CMK (cell line): Measurements from ENCODE around the gene SNRPA.
"Not testable (repeated sequence)": the region's sequence is repeated elsewhere in the genome, so short reads cannot be mapped to it uniquely, and the experiment has no call there.

Experiments
- DNase-seq: peaks from one replicate; pipeline ENCODE4 v3.0.0-alpha.2; 2010; ENCODE audit warnings: low read depth

The SNRPA gene

GRCh38 chr19:40721936-40722661, 28.9 kb upstream of the SNRPA start:
- no peak for DNase-seq

- no peak for DNase-seq
Observed at GRCh38 chr19:40723661-40724254, 27.2 kb upstream of the SNRPA start.

- no peak for DNase-seq
Observed at GRCh38 chr19:40724315-40724714, 26.7 kb upstream of the SNRPA start.

GRCh38 chr19:40724855-40725254, 26.1 kb upstream of the SNRPA start:
- no peak for DNase-seq

GRCh38 chr19:40726279-40726678, 24.7 kb upstream of the SNRPA start:
- DNase-seq, result no peak

- not testable (repeated sequence) for DNase-seq
Observed at GRCh38 chr19:40730065-40730464, 20.9 kb upstream of the SNRPA start.

GRCh38 chr19:40732304-40732703, 18.7 kb upstream of the SNRPA start:
- DNase-seq, result not testable (repeated sequence)

- DNase-seq, result no peak
Observed at GRCh38 chr19:40733149-40733548, 17.9 kb upstream of the SNRPA start.

- no peak for DNase-seq
Observed at GRCh38 chr19:40735013-40735771, 15.8 kb upstream of the SNRPA start.

GRCh38 chr19:40736661-40737060, 14.3 kb upstream of the SNRPA start:
- DNase-seq, result no peak

- no peak for DNase-seq
Observed at GRCh38 chr19:40737102-40737644, 13.8 kb upstream of the SNRPA start.

- no peak for DNase-seq
Observed at GRCh38 chr19:40739030-40739839, 11.8 kb upstream of the SNRPA start.

- DNase-seq, result no peak
Observed at GRCh38 chr19:40739871-40740703, 10.9 kb upstream of the SNRPA start.

GRCh38 chr19:40740747-40741146, 10.3 kb upstream of the SNRPA start:
- DNase-seq, result no peak

GRCh38 chr19:40741527-40742390, 9.2 kb upstream of the SNRPA start:
- DNase-seq, result no peak

GRCh38 chr19:40742477-40742876, 8.5 kb upstream of the SNRPA start:
- DNase-seq, result no peak

- DNase-seq, result no peak
Observed at GRCh38 chr19:40742886-40743285, 8.1 kb upstream of the SNRPA start.

GRCh38 chr19:40743926-40744325, 7.1 kb upstream of the SNRPA start:
- DNase-seq, result no peak

GRCh38 chr19:40744554-40745401, 6.2 kb upstream of the SNRPA start:
- no peak for DNase-seq
